Progenitor cell of endocrine pancreas (in vitro differentiated cells): Measurements from ENCODE around the gene CCL20. TPM values are rescaled to one million over a fixed set of nuclear protein-coding genes. Genes with fewer than 3 reads are reported as not detected.

Source experiments
- DNase-seq: peaks from one replicate; pipeline ENCODE4 v3.0.0; 2021; ENCODE audit warnings: low spot score; ENCODE audit not compliant: unreplicated experiment
- H3K27ac Mint-ChIP-seq: 2 replicates; pipeline ENCODE4 v1.8.0; 2021; ENCODE audit warnings: mild to moderate bottlenecking, moderate library complexity, mixed read lengths
- H3K27me3 Mint-ChIP-seq: 2 replicates; pipeline ENCODE4 v1.8.0; 2021; ENCODE audit warnings: mixed read lengths
- H3K36me3 Mint-ChIP-seq: 2 replicates; pipeline ENCODE4 v1.8.0; 2022; ENCODE audit warnings: mixed read lengths; ENCODE audit not compliant: insufficient read depth
- H3K4me1 Mint-ChIP-seq: 2 replicates; pipeline ENCODE4 v1.8.0; 2021; ENCODE audit warnings: low read depth, mixed read lengths
- H3K4me3 Mint-ChIP-seq: 2 replicates; pipeline ENCODE4 v1.8.0; 2021; ENCODE audit warnings: low read depth, mild to moderate bottlenecking, moderate library complexity, mixed read lengths
- H3K9me3 Mint-ChIP-seq: 2 replicates; pipeline ENCODE4 v1.8.0; 2021; ENCODE audit warnings: low read depth, mixed read lengths
- total RNA-seq: library from RNA; stranded (reverse); gene quantifications from 2 replicates; pipeline ENCODE4 v1.2.1, GENCODE V29; 2021
- TF ChIP-seq, protein P1 (sequence below): fragments of 200-600 bp; sonication (generic); IDR thresholded peaks from one replicate; pipeline ENCODE4 v1.5.0; 2021; ENCODE audit warnings: antibody characterized with exemption, mild to moderate bottlenecking; ENCODE audit not compliant: unreplicated experiment

CCL20 gene
- total RNA-seq, 1 donor from 2014 or later, result not detected

DNA sequence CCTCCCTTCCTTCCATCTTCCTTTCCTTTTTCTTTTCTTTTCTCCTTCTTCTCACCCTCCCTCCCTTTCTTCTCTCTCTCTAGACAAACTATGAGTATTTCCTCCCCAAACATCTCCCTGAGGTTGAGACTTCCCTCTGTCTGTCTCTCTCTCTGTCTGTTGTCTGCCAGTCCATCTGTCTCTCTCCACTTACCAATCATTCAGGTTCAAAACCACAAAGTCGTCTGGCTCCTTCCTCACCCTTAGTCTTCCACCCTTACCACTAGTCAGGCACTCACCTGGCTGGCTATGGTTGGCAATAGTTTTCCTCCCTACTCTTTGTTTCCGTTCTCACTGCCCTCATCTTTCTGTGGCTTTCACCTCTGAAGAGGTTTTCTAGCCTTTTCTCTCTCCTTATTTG, 12.9 kb downstream of the CCL20 start:
- Mint-ChIP-seq H3K27ac (no peak overlapping the region), H3K36me3 (no peaks in the 10 kb centered on the region), H3K27me3 (peaks cover 4% of the 10 kb centered on the region), H3K4me3 (no peak overlapping the region), H3K9me3 (no peaks in the 10 kb centered on the region), H3K4me1 (no peaks in the 10 kb centered on the region)
- DNase-seq, result no peak
- TF ChIP-seq, protein P1, sequence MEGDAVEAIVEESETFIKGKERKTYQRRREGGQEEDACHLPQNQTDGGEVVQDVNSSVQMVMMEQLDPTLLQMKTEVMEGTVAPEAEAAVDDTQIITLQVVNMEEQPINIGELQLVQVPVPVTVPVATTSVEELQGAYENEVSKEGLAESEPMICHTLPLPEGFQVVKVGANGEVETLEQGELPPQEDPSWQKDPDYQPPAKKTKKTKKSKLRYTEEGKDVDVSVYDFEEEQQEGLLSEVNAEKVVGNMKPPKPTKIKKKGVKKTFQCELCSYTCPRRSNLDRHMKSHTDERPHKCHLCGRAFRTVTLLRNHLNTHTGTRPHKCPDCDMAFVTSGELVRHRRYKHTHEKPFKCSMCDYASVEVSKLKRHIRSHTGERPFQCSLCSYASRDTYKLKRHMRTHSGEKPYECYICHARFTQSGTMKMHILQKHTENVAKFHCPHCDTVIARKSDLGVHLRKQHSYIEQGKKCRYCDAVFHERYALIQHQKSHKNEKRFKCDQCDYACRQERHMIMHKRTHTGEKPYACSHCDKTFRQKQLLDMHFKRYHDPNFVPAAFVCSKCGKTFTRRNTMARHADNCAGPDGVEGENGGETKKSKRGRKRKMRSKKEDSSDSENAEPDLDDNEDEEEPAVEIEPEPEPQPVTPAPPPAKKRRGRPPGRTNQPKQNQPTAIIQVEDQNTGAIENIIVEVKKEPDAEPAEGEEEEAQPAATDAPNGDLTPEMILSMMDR, result no peak

DNA sequence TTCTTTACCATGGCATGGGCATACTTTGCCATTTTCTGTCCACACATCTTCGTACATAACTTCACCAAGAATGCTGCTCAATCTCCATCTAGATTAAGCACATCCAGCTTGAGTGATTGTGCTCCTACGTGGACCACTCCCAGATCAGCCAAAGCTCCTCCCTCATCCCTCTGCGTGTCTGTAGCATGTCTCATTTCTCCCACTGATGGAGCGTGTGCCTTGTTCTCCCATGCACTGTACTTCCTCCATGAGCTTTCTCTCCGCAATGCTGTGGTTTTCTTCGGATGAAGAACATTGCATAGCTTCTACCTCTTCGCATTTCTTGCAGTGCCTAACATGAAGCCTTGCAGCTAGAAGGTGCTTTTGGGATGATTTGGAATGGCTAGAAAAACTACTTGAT, 13.5 kb downstream of the CCL20 start:
- no peaks in the 10 kb centered on the region for H3K9me3 Mint-ChIP-seq

GRCh38 chr2:227828477-227828912, 14.9 kb downstream of the CCL20 start:
- Mint-ChIP-seq H3K4me3 (no peak overlapping the region), H3K27me3 (peaks cover 4% of the 10 kb centered on the region), H3K4me1 (no peaks in the 10 kb centered on the region), H3K27ac (no peak overlapping the region), H3K9me3 (no peaks in the 10 kb centered on the region), H3K36me3 (no peaks in the 10 kb centered on the region)
- DNase-seq, result no peak
- TF ChIP-seq, protein P1, result no peak

More for the DNA sequence above, 13.5 kb downstream of the CCL20 start:
- Mint-ChIP-seq H3K4me3 (no peak overlapping the region), H3K36me3 (no peaks in the 10 kb centered on the region), H3K27ac (no peak overlapping the region), H3K27me3 (peaks cover 4% of the 10 kb centered on the region), H3K4me1 (no peaks in the 10 kb centered on the region)
- no peak for DNase-seq
- TF ChIP-seq, protein P1, result no peak

GRCh38 chr2:227829337-227829736, 15.7 kb downstream of the CCL20 start:
- Mint-ChIP-seq H3K4me1 (no peaks in the 10 kb centered on the region), H3K36me3 (no peaks in the 10 kb centered on the region), H3K9me3 (no peaks in the 10 kb centered on the region), H3K27ac (no peak overlapping the region), H3K27me3 (peaks cover 4% of the 10 kb centered on the region), H3K4me3 (no peak overlapping the region)
- no peak for DNase-seq
- TF ChIP-seq, protein P1, result no peak

GRCh38 chr2:227834423-227834822, 20.8 kb downstream of the CCL20 start:
- no peaks in the 10 kb centered on the region for H3K4me1 Mint-ChIP-seq
- no peak for DNase-seq
- no peaks in the 10 kb centered on the region for H3K27me3 Mint-ChIP-seq
- no peak overlapping the region for H3K27ac Mint-ChIP-seq
- peaks cover 10% of the 10 kb centered on the region for H3K9me3 Mint-ChIP-seq
- H3K4me3 Mint-ChIP-seq, result no peak overlapping the region
- TF ChIP-seq, protein P1, result no peak
- H3K36me3 Mint-ChIP-seq, result peaks cover 4% of the 10 kb centered on the region
